Activated CD4-positive, alpha-beta T cell treated with anti-CD3 and anti-CD28 coated beads for 1 hour (primary cell): ENCODE data around the gene KAZN.
"Not testable (repeated sequence)": the region's sequence is repeated elsewhere in the genome, so short reads cannot be mapped to it uniquely, and the experiment has no call there.

ENCODE experiments used
- DNase-seq: peaks from one replicate; pipeline ENCODE4 v3.0.0-alpha.2; 2020

Gene KAZN

GRCh38 chr1:15128077-15128476, 529.6 kb downstream of the KAZN start:
- DNase-seq, result no peak

GRCh38 chr1:15128520-15129313, 530.2 kb downstream of the KAZN start:
- peak; percentile 50 for DNase-seq

- no peak for DNase-seq
Observed at GRCh38 chr1:15129944-15130343, 531.5 kb downstream of the KAZN start.

- no peak for DNase-seq
Observed at GRCh38 chr1:15130607-15131006, 532.1 kb downstream of the KAZN start.

- no peak for DNase-seq
Observed at GRCh38 chr1:15132965-15133364, 534.5 kb downstream of the KAZN start.

- DNase-seq, result no peak
Observed at GRCh38 chr1:15134285-15134684, 535.8 kb downstream of the KAZN start.

- DNase-seq, result not testable (repeated sequence)
Observed at GRCh38 chr1:15135604-15136003, 537.1 kb downstream of the KAZN start.

- DNase-seq, result no peak
Observed at GRCh38 chr1:15137809-15138208, 539.3 kb downstream of the KAZN start.

GRCh38 chr1:15139654-15140350, 541.3 kb downstream of the KAZN start:
- no peak for DNase-seq

- no peak for DNase-seq
Observed at GRCh38 chr1:15141935-15142539, 543.6 kb downstream of the KAZN start.

- no peak for DNase-seq
Observed at GRCh38 chr1:15145327-15145726, 546.8 kb downstream of the KAZN start.

- no peak for DNase-seq
Observed at GRCh38 chr1:15146142-15146680, 547.7 kb downstream of the KAZN start.

GRCh38 chr1:15146971-15147376, 548.5 kb downstream of the KAZN start:
- no peak for DNase-seq

GRCh38 chr1:15148004-15148403, 549.5 kb downstream of the KAZN start:
- DNase-seq, result no peak

- DNase-seq, result no peak
Observed at GRCh38 chr1:15148475-15148874, 550.0 kb downstream of the KAZN start.

GRCh38 chr1:15148941-15149340, 550.5 kb downstream of the KAZN start:
- DNase-seq, result no peak

- DNase-seq, result no peak
Observed at GRCh38 chr1:15150376-15150775, 551.9 kb downstream of the KAZN start.

- no peak for DNase-seq
Observed at GRCh38 chr1:15151377-15151806, 552.9 kb downstream of the KAZN start.

- no peak for DNase-seq
Observed at GRCh38 chr1:15151871-15152270, 553.4 kb downstream of the KAZN start.

- no peak for DNase-seq
Observed at GRCh38 chr1:15152318-15153183, 554.1 kb downstream of the KAZN start.

- no peak for DNase-seq
Observed at GRCh38 chr1:15153184-15153841, 554.8 kb downstream of the KAZN start, which contains the start of gene TMEM51. TMEM51 (plus strand) TSS chr1:15153747; CDS start chr1:15215088, 61,341 bp downstream.
